GM19438 (cell line): ENCODE measurements around the gene KRTAP10-11.
"Not testable (repeated sequence)": the region's sequence is repeated elsewhere in the genome, so short reads cannot be mapped to it uniquely, and the experiment has no call there.

Experiments used
- ATAC-seq: cut with Tn5 transposase; IDR thresholded peaks from one replicate; pipeline ENCODE4 v1.9.1; 2021; ENCODE audit warnings: low read depth; ENCODE audit not compliant: unreplicated experiment

KRTAP10-11 gene

DNA sequence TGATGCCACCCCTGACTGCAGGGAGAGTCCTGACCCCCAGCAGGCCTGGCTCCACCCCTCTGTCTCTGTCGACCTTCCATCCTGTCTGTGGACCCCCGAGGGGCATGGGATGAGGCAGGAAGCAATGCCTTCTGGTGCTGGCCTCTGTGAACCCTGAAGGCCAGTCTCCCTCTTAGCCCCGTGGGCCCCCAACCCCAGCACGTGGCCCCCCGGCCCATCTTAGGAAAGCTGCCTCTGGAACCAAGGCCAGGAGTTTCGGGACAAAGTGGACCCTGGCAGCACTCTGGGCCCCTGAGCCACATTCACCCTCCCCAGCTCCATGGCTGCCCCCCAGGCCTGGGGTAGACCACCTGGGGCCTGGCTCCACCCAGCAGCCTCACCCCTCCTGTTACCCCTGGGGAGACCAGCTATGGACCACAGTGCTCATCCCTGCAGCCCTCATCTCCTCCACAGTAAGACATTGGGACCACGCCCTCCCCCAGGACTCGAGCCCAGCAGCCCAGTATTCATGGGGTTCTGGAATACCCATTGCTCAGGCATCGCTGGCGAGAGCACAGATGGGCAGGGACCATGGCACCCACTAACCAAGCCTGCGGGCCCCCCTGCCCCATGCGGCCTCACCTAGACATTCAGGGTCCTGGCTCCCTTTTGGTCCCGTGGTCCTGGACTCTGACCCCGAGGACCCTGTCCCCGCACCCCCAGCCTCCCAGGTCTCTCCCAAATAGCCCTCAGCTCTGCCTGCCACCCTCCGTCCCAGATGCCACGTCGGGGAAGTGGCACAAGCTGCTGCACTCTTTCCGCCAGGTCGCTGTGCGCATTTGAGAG lies 7.5 kb upstream of the KRTAP10-11 start:
- not testable (repeated sequence) for ATAC-seq

DNA sequence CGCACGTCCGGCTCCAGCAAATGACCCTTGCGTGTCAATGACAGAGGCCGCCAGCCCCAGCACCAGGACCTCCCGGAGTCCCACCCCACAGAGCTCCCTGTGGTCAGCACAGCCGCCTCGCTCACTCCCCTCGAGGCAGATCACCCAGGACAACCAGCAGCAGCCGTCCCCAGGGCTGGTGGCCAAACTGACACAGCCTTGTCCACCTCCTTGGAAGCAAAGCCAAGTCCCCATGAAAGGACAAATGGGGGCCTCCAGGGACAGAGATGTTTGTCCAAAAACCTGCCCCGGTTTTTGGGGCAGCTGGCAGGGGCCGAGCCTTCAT lies 6.9 kb upstream of the KRTAP10-11 start:
- no peak for ATAC-seq

DNA sequence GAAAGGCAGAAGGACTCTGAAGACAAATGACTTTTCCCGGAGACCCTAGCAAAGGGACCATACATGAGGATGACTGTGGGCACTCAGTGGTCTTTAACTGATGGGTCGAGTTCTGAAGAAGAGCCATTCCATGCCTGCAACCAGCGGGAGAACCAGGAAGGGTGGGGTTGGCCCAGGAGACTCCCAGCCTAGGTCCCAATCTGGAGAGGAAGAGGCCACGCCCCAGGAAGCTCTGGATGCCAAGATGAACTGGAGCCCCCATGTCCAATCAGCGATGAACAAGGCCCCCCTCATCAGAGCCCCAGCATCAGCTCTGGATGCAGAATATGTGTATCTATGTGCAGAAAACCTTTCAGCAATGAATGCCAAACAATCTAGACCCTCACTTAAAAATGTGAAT lies 5.5 kb upstream of the KRTAP10-11 start:
- no peak for ATAC-seq

DNA sequence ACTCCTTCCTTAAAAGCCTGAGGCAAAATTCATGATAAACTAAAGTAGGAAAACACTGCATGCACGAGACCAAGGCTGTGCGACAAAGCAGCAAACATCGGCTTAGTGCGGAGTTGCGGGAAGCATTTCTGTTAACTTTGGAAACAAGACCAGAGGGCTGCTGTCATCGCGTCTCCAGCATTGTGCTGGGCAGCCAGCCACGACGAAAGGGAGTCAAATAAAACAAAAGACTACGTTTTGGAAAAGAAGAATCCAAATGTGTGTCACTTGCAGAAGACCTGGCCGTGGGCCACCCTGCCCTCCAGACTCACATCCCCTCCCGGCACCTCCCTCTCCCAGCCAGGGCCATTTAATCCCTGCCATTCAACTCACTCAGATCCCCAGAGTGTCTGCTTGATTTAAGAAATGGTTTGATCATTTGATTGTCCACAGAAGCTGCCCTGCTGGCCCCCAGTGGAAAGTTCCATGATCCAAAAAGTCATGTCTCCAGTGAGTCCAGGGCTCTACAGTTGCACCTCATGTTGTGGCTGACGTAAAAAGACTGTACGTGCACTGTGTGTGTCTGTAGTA lies 2.4 kb upstream of the KRTAP10-11 start:
- no peak for ATAC-seq

DNA sequence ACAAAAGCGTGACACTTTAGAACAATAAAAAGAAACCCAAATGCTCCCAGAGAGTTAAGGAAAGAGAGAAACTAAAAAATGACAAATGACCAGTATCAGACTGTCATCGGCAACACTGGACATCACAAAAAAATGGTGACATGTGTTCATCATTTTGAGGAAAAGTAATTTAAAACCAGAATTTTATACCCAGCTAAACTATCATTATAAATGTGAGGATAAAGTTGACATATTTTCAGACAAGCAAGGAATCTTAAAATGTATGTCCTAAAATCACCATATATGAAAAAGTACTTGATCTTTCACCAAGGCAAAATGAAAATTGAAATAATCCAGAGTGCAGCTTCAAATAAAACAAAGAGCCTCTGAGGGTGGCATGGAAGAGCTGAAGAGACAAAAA lies 1.3 kb upstream of the KRTAP10-11 start:
- no peak for ATAC-seq

DNA sequence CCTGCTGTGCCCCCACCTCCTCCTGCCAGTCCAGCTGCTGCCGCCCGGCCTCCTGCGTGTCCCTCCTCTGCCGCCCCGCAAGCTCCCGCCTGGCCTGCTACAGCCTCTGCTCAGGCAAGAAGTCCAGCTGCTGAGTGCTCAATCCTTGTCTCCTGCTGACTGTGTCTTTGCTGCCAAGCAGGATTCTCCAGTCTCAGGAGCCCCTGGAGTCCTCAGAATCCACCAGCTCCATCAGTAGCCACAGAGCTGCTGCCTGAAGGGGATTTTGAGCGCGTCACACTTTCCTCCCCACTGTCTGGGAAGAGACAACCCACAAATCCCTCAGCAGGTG lies 973 bp downstream of the KRTAP10-11 start:
- no peak for ATAC-seq

DNA sequence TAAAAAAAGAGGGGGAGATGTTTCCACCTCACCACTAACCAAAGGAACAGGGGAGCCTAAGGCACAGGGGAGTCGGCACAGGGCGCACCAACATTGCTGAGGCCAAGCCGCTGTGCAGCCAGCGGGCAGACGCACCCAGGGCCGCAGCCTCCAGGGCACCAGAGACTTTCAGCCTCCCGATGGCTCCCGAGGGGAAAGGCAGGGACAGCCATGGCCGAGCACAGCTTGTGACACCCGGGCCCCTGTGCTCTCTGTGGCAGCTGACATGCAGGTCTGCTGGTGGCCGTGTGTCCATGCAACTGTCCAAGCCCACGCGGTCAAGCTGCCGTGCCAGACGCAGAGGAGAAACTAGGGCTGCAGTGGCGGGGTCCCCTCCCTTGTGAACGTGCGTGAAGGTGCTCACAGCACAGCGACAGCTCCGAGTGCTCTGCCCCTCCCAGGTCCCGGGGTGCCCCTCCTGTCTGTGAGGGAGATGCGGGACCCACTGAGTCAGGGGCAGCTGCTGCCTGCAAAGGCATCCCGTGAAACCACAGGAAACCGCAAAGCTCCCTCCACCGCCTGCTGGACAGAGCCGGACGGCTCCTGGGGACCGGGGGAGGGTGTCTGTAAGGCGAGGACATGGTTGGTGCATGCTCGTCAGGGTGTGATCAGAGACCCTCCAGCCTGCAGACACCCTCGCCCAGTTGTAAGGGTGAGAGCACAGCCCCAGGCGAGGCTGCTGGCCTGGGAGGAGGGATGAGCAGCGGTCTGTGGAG lies 2.5 kb downstream of the KRTAP10-11 start:
- ATAC-seq = no peak

DNA sequence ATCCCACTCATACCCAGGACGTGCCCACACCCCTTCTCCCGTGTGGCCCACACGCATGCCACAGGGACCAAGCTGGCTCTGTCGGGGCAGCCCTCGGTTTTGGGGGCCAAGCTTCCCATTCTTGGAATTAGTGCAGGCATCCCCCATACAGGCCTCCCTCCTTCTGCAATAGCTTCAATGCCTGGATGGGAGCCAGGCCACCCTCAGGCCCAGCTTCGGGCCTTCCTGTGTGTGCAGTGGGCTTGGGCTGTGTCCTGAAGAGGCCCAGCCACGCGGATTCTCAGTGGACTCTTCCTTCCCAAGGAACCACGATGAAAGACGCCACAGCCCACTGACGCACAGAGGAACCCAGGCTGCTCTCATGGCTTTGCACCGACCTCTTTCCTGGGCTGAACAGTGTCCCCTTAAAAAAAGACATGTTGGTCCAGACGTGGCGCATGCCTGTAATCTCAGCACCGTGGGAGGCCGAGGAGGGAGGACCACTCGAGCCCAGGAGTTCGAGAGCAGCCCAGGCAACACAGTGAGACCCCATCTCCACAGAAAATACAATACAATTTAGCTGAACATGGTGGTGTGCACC lies 3.4 kb downstream of the KRTAP10-11 start:
- ATAC-seq = no peak

DNA sequence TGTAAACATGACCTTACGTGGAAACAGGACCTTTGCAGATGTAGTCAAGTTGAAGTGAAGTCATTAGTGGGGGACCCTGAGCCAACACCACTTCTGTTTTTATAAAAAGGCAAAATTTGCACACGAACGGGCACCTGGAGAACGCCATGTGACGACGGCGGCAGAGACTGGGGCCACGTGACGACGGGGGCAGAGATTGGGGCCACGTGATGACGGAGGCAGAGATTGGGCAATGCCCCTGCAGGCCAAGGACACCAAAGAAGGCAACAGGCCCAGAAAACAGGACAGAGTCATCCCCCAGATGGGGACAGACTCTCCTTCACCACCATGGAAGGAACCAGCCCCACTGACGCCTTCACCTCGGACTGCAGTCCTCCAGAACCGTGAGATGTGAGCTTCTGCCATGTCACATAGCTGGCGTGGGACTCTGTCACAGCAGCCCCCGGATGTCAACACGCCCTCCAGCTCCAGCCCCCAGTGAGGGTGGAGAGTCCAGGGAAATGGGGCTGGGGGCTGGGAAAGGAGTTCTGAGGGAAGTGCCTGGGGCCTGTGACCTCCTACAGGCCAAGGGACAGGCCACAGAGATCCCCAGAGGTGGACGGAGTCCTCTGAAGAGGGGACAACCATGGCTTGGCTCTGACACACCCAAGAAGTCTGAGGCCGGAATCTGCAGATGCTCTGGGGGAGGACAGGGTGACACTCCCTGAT lies 4.2 kb downstream of the KRTAP10-11 start:
- no peak for ATAC-seq

DNA sequence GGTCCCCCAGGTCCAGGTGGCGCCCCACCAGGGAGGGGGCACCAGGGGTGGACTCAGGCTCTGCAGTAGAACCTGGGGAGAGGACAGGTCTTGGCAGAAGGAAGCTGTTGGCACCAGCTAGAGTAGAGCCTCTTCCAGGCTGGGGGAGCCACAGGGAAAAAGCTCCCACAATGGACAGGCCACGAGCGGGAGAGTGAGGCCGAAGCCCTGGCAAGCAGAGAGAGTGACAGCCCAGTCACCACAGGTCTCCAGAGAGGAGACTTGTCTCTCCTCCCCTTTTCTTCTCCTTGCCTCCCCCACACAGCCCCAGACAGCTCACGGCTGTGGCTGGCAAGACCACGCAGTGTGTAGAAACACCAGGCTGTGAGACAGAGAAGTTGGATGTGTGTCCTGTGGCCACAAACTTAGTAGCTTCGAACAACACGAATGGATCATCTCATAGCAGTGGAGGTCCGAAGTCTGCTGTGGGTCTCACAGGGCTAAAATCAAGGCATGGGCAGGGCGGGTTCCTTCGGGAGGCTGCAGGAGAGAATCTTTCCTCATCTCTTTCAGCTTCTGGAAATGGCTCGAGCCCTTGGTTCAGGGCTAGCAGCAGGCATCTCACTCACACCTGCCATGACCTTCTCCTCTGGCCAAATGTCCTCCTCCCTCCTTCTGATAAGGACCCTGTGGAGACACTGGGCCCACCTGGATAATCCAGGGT lies 4.9 kb downstream of the KRTAP10-11 start:
- no peak for ATAC-seq

DNA sequence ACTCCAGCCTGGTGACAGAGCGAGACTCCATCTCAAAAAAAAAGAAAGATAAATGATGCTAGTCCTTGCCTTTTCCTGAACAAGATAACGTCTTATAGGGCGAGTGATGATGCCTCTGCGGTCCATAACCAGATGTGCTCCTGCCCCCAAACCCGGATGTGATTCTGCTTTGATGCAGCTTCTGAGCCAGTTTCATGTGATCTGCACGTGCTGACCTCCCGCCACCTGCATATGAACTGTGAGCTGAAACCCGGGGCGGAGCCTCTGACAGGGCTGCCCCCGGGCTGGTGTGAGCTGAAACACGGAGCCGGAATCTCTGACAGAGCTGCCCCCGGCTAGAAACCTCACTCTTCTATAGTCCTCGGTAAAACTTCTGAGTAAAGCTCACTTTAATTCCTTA lies 6.9 kb downstream of the KRTAP10-11 start:
- ATAC-seq = no peak

DNA sequence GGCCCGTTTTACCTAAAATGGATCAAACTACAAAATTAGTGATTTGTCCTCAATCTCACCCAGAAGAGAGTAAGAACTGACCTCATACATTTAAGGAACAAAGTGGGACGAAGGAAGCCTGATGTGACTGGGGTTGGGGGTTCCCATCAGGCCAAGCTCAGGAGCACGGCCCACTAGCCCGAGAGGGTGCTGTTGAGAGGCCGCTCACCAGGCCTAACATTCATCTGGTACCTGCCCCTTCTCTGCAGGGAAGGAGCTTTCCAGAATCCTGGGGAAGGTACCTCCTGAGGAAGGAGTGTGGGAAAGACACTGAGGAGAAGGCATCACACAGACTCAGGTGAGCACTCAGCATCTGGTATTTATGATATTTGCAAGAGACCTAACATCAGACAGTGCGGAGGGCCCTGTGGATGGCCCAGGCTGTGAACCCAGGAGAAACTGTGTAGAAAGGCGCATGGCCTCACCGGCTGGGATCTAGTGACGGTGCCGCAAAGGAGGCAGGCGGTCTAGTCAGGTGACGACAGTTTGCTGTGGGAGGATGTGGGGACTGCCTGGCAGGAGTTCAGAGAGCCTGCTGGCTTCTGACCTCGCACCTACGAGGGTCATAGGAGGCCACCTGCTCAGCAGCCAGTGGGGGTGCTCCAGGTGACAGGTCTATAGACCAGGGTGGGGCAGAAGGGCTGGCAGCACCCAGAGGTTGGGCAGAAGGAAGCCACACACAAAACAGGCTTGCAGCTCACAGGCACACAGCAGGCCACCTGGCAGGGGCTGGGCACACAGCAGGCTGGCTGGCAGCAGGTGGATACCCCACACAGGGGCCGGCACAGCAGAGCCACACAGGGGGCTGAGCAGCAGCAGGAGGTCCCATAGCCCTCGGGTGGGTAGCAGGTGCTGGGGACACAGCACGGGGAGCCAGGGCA lies 7.7 kb downstream of the KRTAP10-11 start:
- no peak for ATAC-seq

DNA sequence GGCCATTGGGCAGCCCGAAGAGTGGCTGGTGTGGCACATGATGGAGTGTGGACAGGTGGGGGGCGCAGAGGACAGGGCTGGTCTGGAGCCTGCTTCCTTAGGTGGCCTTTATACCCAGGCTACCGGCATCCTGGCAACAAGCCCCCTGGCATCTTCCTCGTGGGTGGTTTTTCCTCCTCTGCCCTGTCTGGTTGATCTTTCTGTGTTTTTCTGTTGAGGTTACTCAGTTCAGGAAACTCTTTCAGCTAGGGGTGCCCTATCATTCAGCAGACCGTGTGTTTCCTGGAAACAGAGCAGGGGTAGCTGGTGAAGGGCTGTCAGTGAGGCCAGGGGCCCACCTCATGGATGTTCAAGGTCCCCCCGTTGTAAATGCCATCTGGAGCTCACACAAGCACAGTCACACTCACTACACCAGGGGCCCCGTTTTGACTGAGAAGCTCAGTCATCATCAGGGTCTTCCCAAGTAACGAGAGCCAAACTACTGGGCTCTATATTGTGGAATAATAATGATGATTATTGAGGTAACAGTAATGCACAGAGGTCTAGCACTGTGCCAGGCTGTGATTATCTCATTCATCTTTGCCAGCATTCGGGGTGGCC lies 8.5 kb downstream of the KRTAP10-11 start, which contains the start of gene KRTAP12-4:
TSS of gene KRTAP12-4 (minus strand) at position 84 of the 600 bp plus-strand sequence. CDS start at position 39, 45 bp downstream.
- no peak for ATAC-seq

DNA sequence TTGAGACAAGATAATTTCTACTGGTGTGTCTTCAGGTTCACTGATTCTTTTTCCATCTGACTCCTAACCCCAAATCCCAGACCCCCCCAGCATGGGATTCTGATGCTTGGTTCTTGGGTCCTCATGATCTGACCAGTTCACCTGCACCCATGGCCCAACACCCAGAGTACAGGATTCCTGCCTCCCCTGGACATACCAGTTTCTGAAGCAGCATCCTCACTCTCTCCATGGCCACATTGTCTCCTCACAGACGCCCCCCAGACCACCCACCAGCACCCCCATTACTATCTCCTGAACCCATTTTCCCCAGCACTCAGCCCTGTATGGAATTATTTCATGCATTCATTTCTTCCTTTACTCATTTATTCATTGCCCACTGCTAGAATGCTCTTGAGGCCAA lies 10.7 kb downstream of the KRTAP10-11 start:
- ATAC-seq = no peak

DNA sequence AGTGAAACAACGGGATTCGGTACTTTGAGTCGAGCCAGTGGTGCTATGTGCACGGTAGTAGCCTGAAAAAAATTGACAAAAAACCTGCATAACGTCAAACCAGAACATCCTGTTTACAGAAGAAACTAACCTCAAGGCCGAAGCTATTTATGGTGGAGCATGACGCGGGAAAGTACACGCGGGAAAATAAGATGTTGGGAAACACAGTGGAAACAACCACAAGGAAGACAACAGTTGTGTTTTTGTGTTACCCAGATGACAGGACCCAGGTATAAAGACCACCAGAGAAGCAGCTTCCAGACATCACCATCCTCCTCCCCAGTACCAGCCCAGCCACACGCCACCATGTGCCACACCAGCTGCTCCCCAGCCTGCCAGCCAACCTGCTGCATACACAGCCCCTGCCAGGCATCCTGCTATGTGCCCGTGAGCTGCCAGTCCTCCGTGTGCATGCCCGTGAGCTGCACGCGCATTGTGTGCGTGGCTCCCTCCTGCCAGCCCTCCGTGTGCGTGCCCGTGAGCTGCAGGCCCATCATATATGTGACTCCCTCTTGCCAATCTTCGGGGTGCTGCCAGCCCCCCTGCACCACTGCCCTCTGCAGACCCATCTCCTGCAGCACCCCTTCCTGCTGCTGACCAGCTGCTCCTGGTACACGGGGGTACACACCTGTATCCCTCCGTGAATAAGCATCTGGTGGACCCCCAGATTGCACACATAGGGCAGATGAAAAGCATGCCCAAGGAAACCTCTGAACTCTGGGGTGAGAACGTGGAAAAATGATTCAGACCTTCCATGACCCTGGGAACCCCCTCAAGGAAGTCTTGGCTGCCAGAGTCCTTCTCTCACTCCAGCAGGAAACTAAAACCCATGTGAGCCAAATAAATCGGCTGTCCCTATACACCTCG lies 11.7 kb downstream of the KRTAP10-11 start, which contains the start of gene KRTAP12-3:
TSS of gene KRTAP12-3 (plus strand) at position 298 of the 906 bp plus-strand sequence. CDS start at position 346, 48 bp downstream.
- ATAC-seq = no peak

DNA sequence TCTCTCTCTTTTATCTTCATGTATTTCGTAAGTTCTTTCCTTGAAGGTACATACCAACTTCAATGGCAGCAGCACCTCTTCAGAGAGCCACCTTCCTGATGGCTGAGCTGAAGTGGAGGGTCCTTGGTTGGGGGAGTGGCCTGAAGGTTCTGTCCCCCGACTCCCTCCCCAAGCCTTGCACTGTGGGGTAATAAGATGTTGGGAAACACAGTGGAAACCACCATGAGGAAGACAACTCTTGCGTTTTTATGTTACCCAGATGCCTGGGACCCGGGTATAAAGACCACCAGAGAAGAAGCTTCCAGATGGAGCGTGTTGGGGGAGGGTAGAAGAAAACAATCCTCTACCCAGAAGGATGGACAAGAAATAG lies 12.3 kb downstream of the KRTAP10-11 start:
- ATAC-seq = no peak

DNA sequence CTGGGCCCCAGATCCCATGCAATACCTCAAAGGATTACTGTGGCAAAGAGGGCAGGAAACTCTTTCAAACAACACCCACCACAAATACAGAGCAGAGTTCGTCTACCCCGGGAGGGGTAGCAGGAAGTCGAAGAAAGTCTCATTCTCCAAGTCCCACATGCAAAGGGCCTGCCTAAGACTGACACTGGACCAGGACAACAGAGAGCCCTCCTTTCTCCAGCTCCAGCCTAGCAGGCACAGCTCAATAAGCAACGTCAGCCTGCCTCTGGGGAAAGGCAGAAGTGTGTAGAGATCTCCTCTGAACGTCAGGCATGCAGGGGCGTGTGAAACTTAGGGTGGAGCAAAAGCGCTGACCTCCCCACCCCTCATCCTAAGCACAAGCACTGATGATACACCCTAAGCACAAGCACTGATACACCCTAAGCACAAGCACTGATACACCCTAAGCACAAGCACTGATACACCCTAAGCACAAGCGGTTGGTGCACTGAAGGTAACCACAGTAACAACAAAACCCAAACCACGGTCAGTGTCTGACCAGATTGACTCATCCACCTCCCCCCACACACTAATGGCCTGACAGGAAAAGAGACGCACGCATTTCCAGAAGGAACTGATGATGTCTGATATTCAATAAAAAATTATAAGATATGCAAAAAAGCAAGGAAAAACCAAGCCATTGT lies 12.8 kb downstream of the KRTAP10-11 start:
- no peak for ATAC-seq
